Measurements from ENCODE around the gene CLDN17.

DNA sequence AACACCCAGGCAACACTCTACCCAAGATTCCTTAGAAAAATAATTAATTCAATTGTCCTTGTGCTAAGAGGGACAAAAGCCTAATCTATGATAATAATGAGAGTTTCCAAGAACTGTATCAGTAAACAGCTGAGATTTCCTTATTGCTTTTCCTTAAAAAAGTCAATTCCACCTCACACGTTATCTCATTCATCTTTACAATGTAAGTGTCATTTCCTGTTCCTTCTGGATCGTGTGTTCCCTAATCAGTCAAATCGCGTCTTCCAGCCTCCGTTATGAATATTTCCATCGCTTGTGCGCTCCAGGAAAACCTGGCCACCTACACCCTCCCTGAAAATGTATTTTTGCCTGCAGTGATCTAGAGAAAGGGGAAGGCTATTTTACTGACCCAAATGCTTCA lies 23.9 kb upstream of the CLDN17 start:
- TF ChIP-seq EZH2 (IDR thresholded peaks at IDR 0.05; ENCODE audit: borderline replicate concordance) = no peak
- TF ChIP-seq, protein P1, sequence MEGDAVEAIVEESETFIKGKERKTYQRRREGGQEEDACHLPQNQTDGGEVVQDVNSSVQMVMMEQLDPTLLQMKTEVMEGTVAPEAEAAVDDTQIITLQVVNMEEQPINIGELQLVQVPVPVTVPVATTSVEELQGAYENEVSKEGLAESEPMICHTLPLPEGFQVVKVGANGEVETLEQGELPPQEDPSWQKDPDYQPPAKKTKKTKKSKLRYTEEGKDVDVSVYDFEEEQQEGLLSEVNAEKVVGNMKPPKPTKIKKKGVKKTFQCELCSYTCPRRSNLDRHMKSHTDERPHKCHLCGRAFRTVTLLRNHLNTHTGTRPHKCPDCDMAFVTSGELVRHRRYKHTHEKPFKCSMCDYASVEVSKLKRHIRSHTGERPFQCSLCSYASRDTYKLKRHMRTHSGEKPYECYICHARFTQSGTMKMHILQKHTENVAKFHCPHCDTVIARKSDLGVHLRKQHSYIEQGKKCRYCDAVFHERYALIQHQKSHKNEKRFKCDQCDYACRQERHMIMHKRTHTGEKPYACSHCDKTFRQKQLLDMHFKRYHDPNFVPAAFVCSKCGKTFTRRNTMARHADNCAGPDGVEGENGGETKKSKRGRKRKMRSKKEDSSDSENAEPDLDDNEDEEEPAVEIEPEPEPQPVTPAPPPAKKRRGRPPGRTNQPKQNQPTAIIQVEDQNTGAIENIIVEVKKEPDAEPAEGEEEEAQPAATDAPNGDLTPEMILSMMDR (IDR thresholded peaks at IDR 0.05; ENCODE audit: poor library complexity) = no peak
- no peak for TF ChIP-seq EZH2phosphoT487 (IDR thresholded peaks at IDR 0.05; ENCODE audit: low read depth, severe bottlenecking, unreplicated experiment)

Measured in hepatocyte (in vitro differentiated cells).